Panc1 (cell line): ENCODE data around the gene ITGA2. TPM values are rescaled to one million over a fixed set of nuclear protein-coding genes. Genes with fewer than 3 reads are reported as not detected.

ENCODE experiments used
- ATAC-seq: fragments of 200-7000 bp; cut with Tn5 transposase; 2 replicates; pipeline ENCODE4 v1.9.1; 2020; ENCODE audit warnings: mild to moderate bottlenecking, moderate library complexity
- BruUV-seq: library from RNA; stranded (reverse); fragments of 400-500 nt; replicated peaks from 2 replicates; lab custom pipeline; 2021; lab: Mats Ljungman, UMichigan
- CTCF ChIA-PET: fragments of 300-600 bp; sonication (Branson Sonifier 250); formaldehyde crosslinking; loops from one replicate; lab custom pipeline; 2022; ENCODE audit warnings: antibody characterized with exemption; lab: Charles Lee
- POLR2A ChIA-PET: fragments of 300-600 bp; sonication (Branson Sonifier 250); formaldehyde crosslinking; loops from one replicate; lab custom pipeline; 2022; ENCODE audit warnings: antibody characterized with exemption; lab: Charles Lee
- DNase-seq: peaks from one replicate; pipeline ENCODE4 v3.0.0-alpha.2; 2010; ENCODE audit warnings: low read depth, low spot score
- H3K27ac ChIP-seq: 2 replicates; pipeline ENCODE4 v1.5.1; 2011; ENCODE audit warnings: mild to moderate bottlenecking, low read length, inconsistent platforms
- H3K27me3 ChIP-seq: fragments of 200-500 bp; sonication (Bioruptor generic); 2 replicates; pipeline ENCODE4 v1.6.0; 2014; ENCODE audit warnings: low read length, inconsistent platforms; ENCODE audit not compliant: control insufficient read depth, insufficient read depth
- H3K36me3 ChIP-seq: fragments of 200-500 bp; sonication (Bioruptor generic); 2 replicates; pipeline ENCODE4 v1.5.1; 2014; ENCODE audit warnings: inconsistent platforms, mild to moderate bottlenecking, low read length, moderate library complexity; ENCODE audit not compliant: control insufficient read depth, insufficient read depth
- H3K4me1 ChIP-seq: 2 replicates; pipeline ENCODE4 v1.5.1; 2011; ENCODE audit warnings: inconsistent platforms, mild to moderate bottlenecking, low read length, moderate library complexity; ENCODE audit not compliant: control insufficient read depth, insufficient read depth
- H3K4me3 ChIP-seq, 2 experiments: 2 replicates each; pipeline ENCODE4 v1.5.1; 2011 to 2012; ENCODE audit warnings: low read depth in 2 of 2, low read length in 2 of 2, mild to moderate bottlenecking in 2 of 2, inconsistent platforms in 1 of 2, moderate library complexity in 1 of 2
- H3K9me3 ChIP-seq: fragments of 200-500 bp; sonication (Bioruptor generic); 2 replicates; pipeline ENCODE4 v1.5.1; 2014; ENCODE audit warnings: low read depth, mild to moderate bottlenecking, inconsistent platforms, low read length, moderate library complexity; ENCODE audit not compliant: control insufficient read depth, insufficient read depth
- CTCF ChIP-seq: fragments of 450-650 bp; IDR thresholded peaks from 2 replicates; pipeline ENCODE4 v1.5.1; 2017; ENCODE audit warnings: mild to moderate bottlenecking
- POLR2AphosphoS5 ChIP-seq: IDR thresholded peaks from 2 replicates; pipeline ENCODE4 v1.6.1; 2012; ENCODE audit warnings: mild to moderate bottlenecking, low read depth, low read length, moderate library complexity
- SIN3A ChIP-seq: IDR thresholded peaks from 2 replicates; pipeline ENCODE4 v1.6.1; 2012; ENCODE audit warnings: low read depth, mild to moderate bottlenecking, low read length, moderate library complexity, borderline replicate concordance; ENCODE audit not compliant: insufficient read depth
- TCF7L2 ChIP-seq: IDR thresholded peaks from 2 replicates; pipeline ENCODE4 v1.6.1; 2011; ENCODE audit warnings: mild to moderate bottlenecking, low read depth, low read length, inconsistent platforms
- in situ Hi-C: cut with HindIII; loops from 2 replicates; pipeline ENCODE4 v1.10.0; 2016; ENCODE audit warnings: low sequenced_read_pairs, low pct_unique_long_range_greater_than_20kb
- intact Hi-C: fragments of 100-400 bp; cut with micrococcal nuclease; formaldehyde crosslinking; loops from one replicate; pipeline ENCODE4 v1.10.0; 2022; ENCODE audit not compliant: unreplicated experiment
- total RNA-seq: library from RNA; stranded (reverse); gene quantifications from one replicate; pipeline ENCODE4 v1.2.1, GENCODE V29; 2021; ENCODE audit not compliant: unreplicated experiment
- TF ChIP-seq, protein P1 (sequence below), 2 experiments: IDR thresholded peaks; 2 replicates each; pipeline ENCODE4 v1.6.1; 2011 to 2012; ENCODE audit warnings: low read depth in 2 of 2, control low read depth in 1 of 2, low read length in 1 of 2, mild to moderate bottlenecking in 1 of 2, moderate library complexity in 1 of 2; ENCODE audit not compliant: insufficient read depth in 1 of 2

Gene ITGA2
- total RNA-seq, 1 experiment from 2014 or later = 41.8 TPM

GRCh38 chr5:53041740-53042139 lies 52.6 kb downstream of the ITGA2 start:
- H3K27me3 ChIP-seq = no peaks in the 10 kb centered on the region
- H3K9me3 ChIP-seq = no peaks in the 10 kb centered on the region
- H3K4me3 ChIP-seq = no peak overlapping the region
- TF ChIP-seq CTCF (no peak), POLR2AphosphoS5 (no peak), SIN3A (no peak), TCF7L2 (no peak)
- TF ChIP-seq, protein P1, sequence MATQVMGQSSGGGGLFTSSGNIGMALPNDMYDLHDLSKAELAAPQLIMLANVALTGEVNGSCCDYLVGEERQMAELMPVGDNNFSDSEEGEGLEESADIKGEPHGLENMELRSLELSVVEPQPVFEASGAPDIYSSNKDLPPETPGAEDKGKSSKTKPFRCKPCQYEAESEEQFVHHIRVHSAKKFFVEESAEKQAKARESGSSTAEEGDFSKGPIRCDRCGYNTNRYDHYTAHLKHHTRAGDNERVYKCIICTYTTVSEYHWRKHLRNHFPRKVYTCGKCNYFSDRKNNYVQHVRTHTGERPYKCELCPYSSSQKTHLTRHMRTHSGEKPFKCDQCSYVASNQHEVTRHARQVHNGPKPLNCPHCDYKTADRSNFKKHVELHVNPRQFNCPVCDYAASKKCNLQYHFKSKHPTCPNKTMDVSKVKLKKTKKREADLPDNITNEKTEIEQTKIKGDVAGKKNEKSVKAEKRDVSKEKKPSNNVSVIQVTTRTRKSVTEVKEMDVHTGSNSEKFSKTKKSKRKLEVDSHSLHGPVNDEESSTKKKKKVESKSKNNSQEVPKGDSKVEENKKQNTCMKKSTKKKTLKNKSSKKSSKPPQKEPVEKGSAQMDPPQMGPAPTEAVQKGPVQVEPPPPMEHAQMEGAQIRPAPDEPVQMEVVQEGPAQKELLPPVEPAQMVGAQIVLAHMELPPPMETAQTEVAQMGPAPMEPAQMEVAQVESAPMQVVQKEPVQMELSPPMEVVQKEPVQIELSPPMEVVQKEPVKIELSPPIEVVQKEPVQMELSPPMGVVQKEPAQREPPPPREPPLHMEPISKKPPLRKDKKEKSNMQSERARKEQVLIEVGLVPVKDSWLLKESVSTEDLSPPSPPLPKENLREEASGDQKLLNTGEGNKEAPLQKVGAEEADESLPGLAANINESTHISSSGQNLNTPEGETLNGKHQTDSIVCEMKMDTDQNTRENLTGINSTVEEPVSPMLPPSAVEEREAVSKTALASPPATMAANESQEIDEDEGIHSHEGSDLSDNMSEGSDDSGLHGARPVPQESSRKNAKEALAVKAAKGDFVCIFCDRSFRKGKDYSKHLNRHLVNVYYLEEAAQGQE (IDR thresholded peaks at IDR 0.05; ENCODE audit: insufficient read depth in 1 of 2, low read depth in 2 of 2, low read length in 1 of 2) = no peak
- CTCF ChIA-PET = no interaction called here
- no peaks in the 10 kb centered on the region; the same call in 1 of the 2 replicates for H3K36me3 ChIP-seq
- DNase-seq (no peak), ATAC-seq (no peak)
- no peak overlapping the region for H3K27ac ChIP-seq
- in situ Hi-C loops (no loop called here), intact Hi-C loops (no loop called here)
- POLR2A ChIA-PET = interaction anchor here (0.5 kb wide), 1 partner anchor 14 kb away, joined by 3 read pairs; no protein-coding TSS in a partner anchor
- peaks cover 25% of the 10 kb centered on the region for H3K4me1 ChIP-seq
- no TSS peak for BruUV-seq

- Histone ChIP-seq H3K4me1 (peaks cover 5% of the 10 kb centered on the region; the same call in 1 of the 2 replicates), H3K27me3 (no peaks in the 10 kb centered on the region), H3K27ac (peak overlapping the region; percentile 40; the same call in 1 of the 2 replicates), H3K9me3 (no peaks in the 10 kb centered on the region), H3K4me3 (no peak overlapping the region), H3K36me3 (peaks cover 4% of the 10 kb centered on the region)
- DNase-seq (no peak), ATAC-seq (no peak)
- no peak for TF ChIP-seq TCF7L2
- TF ChIP-seq POLR2AphosphoS5 = no peak
- TF ChIP-seq, protein P1 (IDR thresholded peaks at IDR 0.05; ENCODE audit: insufficient read depth in 1 of 2, low read depth in 2 of 2, low read length in 1 of 2) = no peak
- no peak for TF ChIP-seq CTCF
- no peak for TF ChIP-seq SIN3A
- BruUV-seq = no TSS peak
- ChIA-PET POLR2A (no interaction called here), CTCF (no interaction called here)
- intact Hi-C loops (no loop called here), in situ Hi-C loops (no loop called here)
Observed at GRCh38 chr5:53045263-53045662, 56.1 kb downstream of the ITGA2 start.
